HG02798 (cell line): ENCODE measurements around the gene PDZK1.
"Not testable (repeated sequence)": the region's sequence is repeated elsewhere in the genome, so short reads cannot be mapped to it uniquely, and the experiment has no call there.

Source experiments
- ATAC-seq: cut with Tn5 transposase; IDR thresholded peaks from one replicate; pipeline ENCODE4 v1.9.1; 2021; ENCODE audit warnings: mild to moderate bottlenecking; ENCODE audit not compliant: unreplicated experiment, poor library complexity

PDZK1 gene

GRCh38 chr1:145707183-145707867 lies at the start of gene PDZK1:
Gene PDZK1, minus strand, starts transcription at chr1:145707368. Its CDS starts 19,347 bp downstream, at chr1:145688021.
- ATAC-seq, result no peak

GRCh38 chr1:145751491-145752037 lies 44.4 kb upstream of the PDZK1 start:
- no peak for ATAC-seq

GRCh38 chr1:145750426-145750825 lies 43.3 kb upstream of the PDZK1 start:
- no peak for ATAC-seq

- no peak for ATAC-seq
Measured at GRCh38 chr1:145747398-145748247, 40.5 kb upstream of the PDZK1 start.

- ATAC-seq, result no peak
Measured at GRCh38 chr1:145740269-145740668, 33.1 kb upstream of the PDZK1 start.

GRCh38 chr1:145736191-145736590 lies 29.0 kb upstream of the PDZK1 start:
- no peak for ATAC-seq

GRCh38 chr1:145730900-145731299 lies 23.7 kb upstream of the PDZK1 start:
- no peak for ATAC-seq

GRCh38 chr1:145730467-145730866 lies 23.3 kb upstream of the PDZK1 start:
- no peak for ATAC-seq

- ATAC-seq, result no peak
Measured at GRCh38 chr1:145729666-145730436, 22.7 kb upstream of the PDZK1 start.

- ATAC-seq, result no peak
Measured at GRCh38 chr1:145729196-145729595, 22.0 kb upstream of the PDZK1 start.

GRCh38 chr1:145726193-145726592 lies 19.0 kb upstream of the PDZK1 start:
- not testable (repeated sequence) for ATAC-seq

- peak; percentile 81 for ATAC-seq
Measured at GRCh38 chr1:145720878-145721671, 13.9 kb upstream of the PDZK1 start.

GRCh38 chr1:145720556-145720877 lies 13.3 kb upstream of the PDZK1 start:
- ATAC-seq, result no peak

GRCh38 chr1:145719230-145720079 lies 12.3 kb upstream of the PDZK1 start, which contains the start of gene CD160:
Gene CD160, plus strand, starts transcription at chr1:145719499. Its CDS starts 8,829 bp downstream, at chr1:145728328.
- no peak for ATAC-seq

GRCh38 chr1:145718465-145718864 lies 11.3 kb upstream of the PDZK1 start:
- ATAC-seq, result not testable (repeated sequence)

- no peak for ATAC-seq
Measured at GRCh38 chr1:145717833-145718232, 10.7 kb upstream of the PDZK1 start.

GRCh38 chr1:145716641-145717345 lies 9.6 kb upstream of the PDZK1 start:
- ATAC-seq, result no peak

GRCh38 chr1:145714524-145715111 lies 7.5 kb upstream of the PDZK1 start:
- ATAC-seq, result no peak
